ENCODE results near the gene SCRN1. TPM values are rescaled to one million over a fixed set of nuclear protein-coding genes. Genes with fewer than 3 reads are reported as not detected.

The SCRN1 gene
- total and polyA plus RNA-seq, 2 of the 13 experiments (the other 11 are each of a cell fraction or from before 2014, with no cell fraction given) = 43.2 to 49.8 TPM

GRCh38 chr7:29937132-29937531, 52.5 kb downstream of the SCRN1 start:
- no peaks in the 10 kb centered on the region for H3K9me3 ChIP-seq (ENCODE audit: low read length)
- H3K4me3 ChIP-seq (replicated peaks in 1 of 3; ENCODE audit: insufficient read depth in 1 of 3, low read depth in 2 of 3, low read length in 3 of 3) = no peak overlapping the region
- H3K36me3 ChIP-seq (replicated peaks in 1 of 2; ENCODE audit: control insufficient read depth in 1 of 2, insufficient read depth in 2 of 2, low read length in 2 of 2) = peaks cover 29 to 72% of the 10 kb centered on the region in 2 experiments
- H3K4me2 ChIP-seq (ENCODE audit: low read depth, low read length) = no peak overlapping the region
- no peak for TF ChIP-seq NFE2L2 (IDR thresholded peaks at IDR 0.05; ENCODE audit: low read length)
- no peak for TF ChIP-seq ZNF30 (CRISPR knock-in tag; IDR thresholded peaks at IDR 0.05)
- H3K9ac ChIP-seq (ENCODE audit: insufficient read depth, low read depth, low read length) = no peak overlapping the region
- 97% methylated on average over 3 of the region's 3 CpGs for WGBS (ENCODE audit: low lambda C conversion rate)
- no peak for FAIRE-seq
- H3K27ac ChIP-seq (ENCODE audit: extremely low read length, insufficient read depth, low read length) = no peak overlapping the region
- intact Hi-C loops (cut with micrococcal nuclease; ENCODE audit: unreplicated experiment) = no loop called here
- DNase-seq (ENCODE audit: low spot score) = no peak
- BruUV-seq (replicated peaks) = no TSS peak
- no peaks in the 10 kb centered on the region for H3K79me2 ChIP-seq (ENCODE audit: insufficient read depth, low read length)
- H3K27me3 ChIP-seq (ENCODE audit: control insufficient read depth in 1 of 2, insufficient read depth in 2 of 2, low read length in 2 of 2) = no peaks in the 10 kb centered on the region
- no peak overlapping the region for H2AFZ ChIP-seq (ENCODE audit: low read length)
- POLR2A ChIA-PET = no interaction called here
- in situ Hi-C loops (cut with HindIII; ENCODE audit: extremely low pct_ligation_motif_present, low pct_unique_long_range_greater_than_20kb) = no loop called here
- no peaks in the 10 kb centered on the region for H3K4me1 ChIP-seq (ENCODE audit: insufficient read depth, low read length)
- no peaks in the 10 kb centered on the region for H4K20me1 ChIP-seq (ENCODE audit: insufficient read depth, low read length)
- ATAC-seq = no peak
- CTCF ChIA-PET (ENCODE audit: low intra/inter-chr PET ratio, low total read pairs) = no interaction called here

GRCh38 chr7:29935111-29935510, 54.5 kb downstream of the SCRN1 start:
- no peak overlapping the region for H3K4me3 ChIP-seq (replicated peaks in 1 of 3; ENCODE audit: insufficient read depth in 1 of 3, low read depth in 2 of 3, low read length in 3 of 3)
- no peaks in the 10 kb centered on the region for H3K27me3 ChIP-seq (ENCODE audit: control insufficient read depth in 1 of 2, insufficient read depth in 2 of 2, low read length in 2 of 2)
- H3K36me3 ChIP-seq (replicated peaks in 1 of 2; ENCODE audit: control insufficient read depth in 1 of 2, insufficient read depth in 2 of 2, low read length in 2 of 2) = peaks cover 30 to 71% of the 10 kb centered on the region in 2 experiments
- no TSS peak for BruUV-seq (replicated peaks)
- H2AFZ ChIP-seq (ENCODE audit: low read length) = no peak overlapping the region
- no peak for TF ChIP-seq MTF1 (CRISPR knock-in tag; IDR thresholded peaks at IDR 0.05)
- no peak for TF ChIP-seq ZNF83 (CRISPR knock-in tag; IDR thresholded peaks at IDR 0.05; ENCODE audit: borderline replicate concordance)
- in situ Hi-C loops (cut with HindIII; ENCODE audit: extremely low pct_ligation_motif_present, low pct_unique_long_range_greater_than_20kb) (no loop called here), intact Hi-C loops (cut with micrococcal nuclease; ENCODE audit: unreplicated experiment) (no loop called here)
- no peak overlapping the region for H3K9ac ChIP-seq (ENCODE audit: insufficient read depth, low read depth, low read length)
- ChIA-PET POLR2A (no interaction called here), CTCF (ENCODE audit: low intra/inter-chr PET ratio, low total read pairs) (no interaction called here)
- no peak overlapping the region for H3K27ac ChIP-seq (ENCODE audit: extremely low read length, insufficient read depth, low read length)
- no peaks in the 10 kb centered on the region for H3K9me3 ChIP-seq (ENCODE audit: low read length)
- no peak overlapping the region for H3K4me2 ChIP-seq (ENCODE audit: low read depth, low read length)
- no peaks in the 10 kb centered on the region for H3K4me1 ChIP-seq (ENCODE audit: insufficient read depth, low read length)
- no peaks in the 10 kb centered on the region for H3K79me2 ChIP-seq (ENCODE audit: insufficient read depth, low read length)
- H4K20me1 ChIP-seq (ENCODE audit: insufficient read depth, low read length) = no peaks in the 10 kb centered on the region
- ATAC-seq (no peak), FAIRE-seq (no peak), DNase-seq (ENCODE audit: low spot score) (no peak)
- WGBS (ENCODE audit: low lambda C conversion rate) = 95% methylated on average over 2 of the region's 2 CpGs

All from HepG2 (cell line).